GM21576 (cell line): ENCODE measurements around the gene MACF1.
A peak's percentile ranks its signal among the peaks of the same experiment; 100 is the strongest.
"Not testable (repeated sequence)": the region's sequence is repeated elsewhere in the genome, so short reads cannot be mapped to it uniquely, and the experiment has no call there.

Source experiments
- ATAC-seq: cut with Tn5 transposase; IDR thresholded peaks from one replicate; pipeline ENCODE4 v1.9.1; 2021; ENCODE audit warnings: mild to moderate bottlenecking, moderate library complexity; ENCODE audit not compliant: unreplicated experiment

The MACF1 gene

DNA sequence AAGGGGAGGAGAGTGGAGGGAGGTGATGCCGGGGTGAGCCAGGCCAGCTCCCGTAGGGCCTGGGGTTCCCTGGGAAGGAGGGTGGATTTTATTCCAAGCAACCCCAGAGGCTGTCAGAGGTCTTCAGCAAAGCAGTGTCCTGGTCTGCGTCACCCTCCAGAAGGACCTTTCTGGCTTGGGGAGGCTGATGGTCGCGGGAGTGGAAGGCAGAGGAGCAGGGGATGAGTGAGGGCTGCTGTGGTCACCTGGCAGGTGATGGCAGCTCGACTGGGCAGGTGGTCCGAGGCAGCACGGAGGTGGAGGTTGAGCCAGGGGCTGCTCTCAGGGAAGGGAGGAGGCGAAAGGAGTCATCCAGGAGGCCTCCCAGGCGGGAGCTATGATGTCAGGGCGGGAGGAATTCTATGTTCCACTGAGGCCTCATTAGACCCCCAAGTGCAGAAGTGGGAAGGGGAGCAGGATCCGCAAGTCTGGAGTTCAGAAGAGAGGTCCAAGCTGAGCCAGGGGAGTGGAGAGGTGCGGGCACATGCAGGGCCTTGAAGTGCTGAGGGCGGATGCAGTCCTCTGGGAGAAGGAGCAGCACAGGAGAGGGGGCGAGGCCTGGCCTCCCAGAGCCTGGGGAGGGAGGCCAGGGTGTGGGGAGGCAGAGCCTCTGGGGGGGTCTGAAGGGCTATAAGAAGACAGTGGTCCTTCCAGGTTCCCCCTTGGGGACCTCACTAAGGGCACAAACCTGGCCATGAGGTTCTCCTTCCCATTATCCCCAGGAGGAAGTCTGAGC, 320.3 kb downstream of the MACF1 start:
- no peak for ATAC-seq

DNA sequence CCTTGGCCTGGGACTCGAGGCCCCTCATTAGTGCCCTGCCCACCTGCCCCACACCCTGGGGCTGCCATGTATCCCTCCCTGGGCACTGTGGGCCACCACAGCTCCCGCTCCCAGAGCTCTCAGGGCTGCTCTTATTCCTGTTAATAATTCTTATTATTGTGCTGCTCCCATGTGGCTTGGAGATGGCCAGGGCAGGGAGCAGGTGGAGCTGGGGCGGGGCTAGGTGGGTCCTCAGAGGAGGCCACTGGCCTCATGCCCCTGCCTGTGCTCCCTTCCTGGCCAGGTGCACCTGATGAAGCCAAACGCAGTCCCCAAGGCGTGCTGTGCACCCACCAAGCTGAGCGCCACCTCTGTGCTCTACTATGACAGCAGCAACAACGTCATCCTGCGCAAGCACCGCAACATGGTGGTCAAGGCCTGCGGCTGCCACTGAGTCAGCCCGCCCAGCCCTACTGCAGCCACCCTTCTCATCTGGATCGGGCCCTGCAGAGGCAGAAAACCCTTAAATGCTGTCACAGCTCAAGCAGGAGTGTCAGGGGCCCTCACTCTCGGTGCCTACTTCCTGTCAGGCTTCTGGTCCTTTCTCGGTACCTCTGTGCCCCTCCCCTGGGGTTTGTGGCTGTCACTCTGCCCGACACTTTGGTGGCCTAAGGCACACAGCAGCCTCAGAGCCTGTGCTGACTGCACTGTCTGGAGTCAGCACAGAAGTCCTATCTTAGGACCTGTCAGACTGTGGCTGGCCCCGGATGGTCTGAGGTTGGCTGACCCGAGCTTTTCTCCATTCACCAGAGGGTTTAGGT, 321.1 kb downstream of the MACF1 start:
- peak; percentile 93 for ATAC-seq

DNA sequence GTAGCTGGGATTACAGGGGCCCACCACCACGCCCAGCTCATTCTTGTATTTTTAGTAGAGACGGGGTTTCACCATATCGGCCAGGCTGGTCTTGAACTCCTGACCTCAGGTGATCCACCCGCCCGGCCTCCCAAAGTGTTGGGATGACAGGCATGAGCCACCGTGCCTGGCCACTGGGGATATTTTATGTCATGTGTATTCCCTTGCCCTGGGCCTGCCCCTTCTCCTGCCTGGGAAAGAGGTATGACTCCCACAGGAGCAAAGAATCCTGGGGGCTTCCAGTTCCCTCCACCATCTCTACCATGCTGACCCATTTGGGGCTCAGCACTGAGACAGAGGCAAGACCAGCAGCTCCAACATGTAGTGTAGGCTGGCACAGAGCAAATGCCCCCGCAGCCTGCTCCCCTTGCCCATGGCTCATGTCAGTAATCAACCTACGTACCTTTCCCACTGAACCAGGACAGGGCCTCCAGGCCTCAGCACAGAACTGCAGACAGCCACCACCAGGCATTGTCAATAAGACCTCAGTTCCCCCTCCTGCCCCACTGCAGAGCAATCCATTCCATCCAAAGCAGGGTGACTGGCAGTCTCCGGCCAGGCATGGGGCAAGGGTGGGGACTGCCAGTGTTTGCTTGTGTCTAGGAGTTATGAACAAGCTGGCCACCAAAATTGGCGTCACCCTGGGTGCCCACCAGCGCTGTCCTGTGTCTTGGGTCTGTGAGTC, 322.1 kb downstream of the MACF1 start:
- ATAC-seq = no peak

DNA sequence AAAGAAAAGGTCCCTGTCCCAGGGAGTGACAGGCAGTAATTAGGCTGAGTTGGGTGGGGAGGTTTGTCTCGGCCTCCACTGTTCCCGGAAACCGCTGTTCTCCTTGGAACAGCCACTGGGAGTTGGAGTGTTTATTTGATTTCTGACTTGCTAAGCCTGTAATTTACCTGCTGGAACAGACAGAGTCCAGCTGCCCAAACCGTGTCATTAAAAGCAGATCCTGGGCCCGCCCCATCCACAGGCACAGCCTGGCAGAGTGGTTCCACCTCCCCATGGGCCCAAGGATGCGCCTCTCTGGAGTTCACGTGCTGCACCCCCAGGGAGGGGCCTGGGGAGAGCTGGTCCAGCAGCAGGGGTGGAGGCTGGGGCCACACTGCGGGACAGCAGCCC, 322.7 kb downstream of the MACF1 start:
- not testable (repeated sequence) for ATAC-seq

DNA sequence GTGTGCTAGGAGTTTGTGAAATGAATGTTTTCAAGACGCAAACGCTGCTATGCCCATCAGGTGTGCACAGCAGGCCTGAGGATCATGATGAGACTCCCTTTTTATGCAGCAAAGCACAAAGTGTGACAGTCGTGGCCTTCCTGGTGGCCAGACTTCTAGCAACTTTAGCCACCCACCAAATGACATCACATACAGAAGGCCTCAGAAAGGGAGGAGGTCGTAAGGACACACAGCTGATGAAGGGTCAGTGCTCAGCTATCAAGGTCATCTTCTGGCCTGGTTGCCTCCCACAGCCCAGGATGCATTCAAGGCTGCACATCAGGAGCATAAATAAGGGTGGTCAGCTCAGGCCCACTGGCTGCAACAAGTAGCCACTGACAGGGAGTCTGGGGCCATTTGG, 323.6 kb downstream of the MACF1 start:
- ATAC-seq = no peak

DNA sequence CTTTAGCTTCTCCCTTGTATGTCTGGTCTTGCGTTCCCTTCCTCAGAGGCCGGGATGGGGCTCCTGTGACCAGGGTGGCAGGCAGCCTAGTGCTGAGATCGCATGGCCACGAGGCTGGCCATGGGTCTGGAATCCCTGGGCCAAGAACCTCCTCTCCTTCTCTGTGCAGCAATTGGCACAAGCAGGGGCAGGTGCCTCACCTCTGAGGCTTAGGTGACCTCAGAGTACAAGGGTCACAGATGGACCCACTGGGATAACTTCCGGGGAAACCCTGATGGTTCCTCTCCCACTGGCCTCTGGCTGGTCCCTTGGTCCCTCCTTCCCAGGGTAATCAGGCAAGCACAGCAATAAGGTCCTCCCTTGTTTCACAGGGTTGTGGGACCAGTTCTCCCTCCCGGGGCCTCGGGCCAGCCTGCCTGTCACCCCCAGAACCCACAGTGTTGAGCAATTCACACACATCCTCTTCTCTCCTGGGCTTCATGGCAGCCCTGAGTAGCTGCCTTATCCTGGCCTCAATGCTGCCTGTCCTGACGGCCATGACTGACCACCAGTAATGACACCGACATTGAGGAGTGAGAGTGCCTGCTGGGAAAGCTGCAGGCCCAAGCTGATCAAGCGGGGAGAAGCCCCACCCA, 325.5 kb downstream of the MACF1 start:
- ATAC-seq = no peak

DNA sequence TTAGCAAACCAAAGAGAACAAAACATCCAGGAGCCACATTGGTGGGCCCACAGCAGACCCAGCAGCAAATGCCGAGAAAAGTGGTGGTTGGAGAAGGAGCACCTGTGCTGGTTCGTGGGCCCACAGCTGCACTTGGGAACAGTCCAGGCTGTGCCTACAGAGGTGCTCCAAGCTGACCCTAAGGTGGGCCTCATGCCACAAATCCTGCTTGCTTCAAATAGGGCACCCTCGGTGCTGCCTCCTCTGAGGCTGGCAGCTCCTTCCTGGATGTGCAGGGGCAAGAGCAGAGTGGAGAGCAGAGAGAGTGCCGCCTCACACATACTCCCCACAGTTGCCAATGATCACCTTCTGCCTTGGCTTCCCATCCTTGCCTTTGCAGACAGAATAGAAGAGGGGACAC, 327.0 kb downstream of the MACF1 start:
- ATAC-seq = no peak

DNA sequence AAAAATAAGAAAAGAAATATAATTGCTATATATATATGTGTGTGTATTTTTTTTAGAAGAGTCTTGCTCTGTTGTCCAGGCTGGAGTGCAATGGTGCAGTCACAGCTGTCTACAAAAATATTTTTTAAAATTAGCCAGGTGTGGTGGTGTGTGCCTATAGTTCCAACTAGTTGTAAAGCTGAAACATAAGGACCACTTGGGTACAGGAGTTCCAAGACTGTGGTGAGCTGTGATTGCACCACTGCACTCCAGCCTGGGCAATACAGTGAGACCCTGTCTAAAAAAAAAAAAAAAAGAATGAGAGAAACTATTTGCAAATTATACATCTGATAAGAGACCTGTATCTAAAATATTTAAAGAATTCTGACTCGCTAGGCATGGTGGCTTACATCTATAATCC, 328.9 kb downstream of the MACF1 start:
- no peak for ATAC-seq
